Lung (tissue), 12 donors: ENCODE results near the gene LDLRAP1. TPM values are rescaled to one million over a fixed set of nuclear protein-coding genes. Genes with fewer than 3 reads are reported as not detected.

Source experiments
- ATAC-seq: fragments of 200-7000 bp; cut with Tn5 transposase; one replicate; pipeline ENCODE4 v1.9.1; 2020; ENCODE audit warnings: moderate number of reproducible peaks; ENCODE audit not compliant: insufficient read depth, low FRiP score
- DNase-seq, 3 donors: peaks; one replicate each; pipeline ENCODE4 v3.0.0-alpha.2; 2013 to 2017
- H3K27ac ChIP-seq, 2 donors: one replicate each; pipeline ENCODE4 v1.5.1; 2013; ENCODE audit warnings: mild to moderate bottlenecking in 2 of 2, moderate library complexity in 2 of 2, control low read depth in 1 of 2, inconsistent platforms in 1 of 2, low read depth in 1 of 2, low read length in 1 of 2
- H3K27me3 ChIP-seq, 3 donors: one replicate each; pipeline ENCODE4 v1.5.1; 2013; ENCODE audit warnings: low read length in 2 of 3; ENCODE audit not compliant: control insufficient read depth in 3 of 3, insufficient read depth in 3 of 3
- H3K36me3 ChIP-seq, 4 donors: one replicate each; pipeline ENCODE4 v1.5.1; 2013; ENCODE audit warnings: low read length in 4 of 4, mild to moderate bottlenecking in 1 of 4, moderate library complexity in 1 of 4; ENCODE audit not compliant: control insufficient read depth in 4 of 4, insufficient read depth in 4 of 4
- H3K4me1 ChIP-seq, 5 donors: one replicate each; pipeline ENCODE4 v1.5.1; 2013; ENCODE audit warnings: low read length in 5 of 5, mild to moderate bottlenecking in 2 of 5, moderate library complexity in 1 of 5; ENCODE audit not compliant: control insufficient read depth in 5 of 5, insufficient read depth in 5 of 5
- H3K4me3 ChIP-seq: one replicate; pipeline ENCODE4 v1.5.1; 2013; ENCODE audit warnings: mild to moderate bottlenecking, control low read depth, moderate library complexity
- H3K9ac ChIP-seq, 2 donors: one replicate each; pipeline ENCODE4 v1.5.1; 2013; ENCODE audit warnings: low read length in 2 of 2, control low read depth in 1 of 2; ENCODE audit not compliant: insufficient read depth in 1 of 2
- H3K9me3 ChIP-seq, 4 donors: one replicate each; pipeline ENCODE4 v1.5.1; 2013; ENCODE audit warnings: low read length in 3 of 4, mild to moderate bottlenecking in 1 of 4, moderate library complexity in 1 of 4; ENCODE audit not compliant: control insufficient read depth in 4 of 4, insufficient read depth in 3 of 4
- CTCF ChIP-seq: IDR thresholded peaks from 2 replicates; pipeline ENCODE4 v1.5.1; 2012; ENCODE audit warnings: mild to moderate bottlenecking; ENCODE audit errors: control extremely low read depth, extremely low read depth
- WGBS, 2 donors: extraction: QIAGEN DNeasy Blood & Tissue Kit; methylation state at CpG; one replicate each; pipeline ENCODE4 v1.1.7; 2013; 5-methylcytosine and 5-hydroxymethylcytosine counted together
- polyA plus RNA-seq, 2 donors: library from polyadenylated mRNA; stranded (reverse); fragments of 200-250 nt; gene quantifications; one replicate each; pipeline ENCODE4 v1.2.1, GENCODE V29; 2013
- total RNA-seq, 2 donors: library from RNA; depleted of rRNA in 1 of 2; stranded (reverse); fragments of >200 nt in 1 of 2; gene quantifications; one replicate each; pipeline ENCODE4 v1.2.1, GENCODE V29; 2014 to 2021
- donor health status: control.
- donor health status: control.
- donor health status: Bipolar disorder and iron deficiency.
- donor health status: healthy.
- donor health status: DM: yes; HTN: yes; CAD: no.

The LDLRAP1 gene
- total and polyA plus RNA-seq, 4 donors: 15.2 to 23.4 (median 18.3) TPM

GRCh38 chr1:25522031-25522655 is 21.3 kb upstream of the LDLRAP1 start:
- no peaks in the 10 kb centered on the region for H3K27me3 ChIP-seq
- ATAC-seq: no peak
- peak in 1 of 3 donors; percentile 26 for DNase-seq

GRCh38 chr1:25523542-25523941 is 19.9 kb upstream of the LDLRAP1 start:
- no peak for ATAC-seq
- H3K4me3 ChIP-seq: no peak overlapping the region
- no peaks in the 10 kb centered on the region for H3K36me3 ChIP-seq
- WGBS, 2 donors: 72 to 91% methylated on average over 10 of the region's 10 CpGs
- H3K4me1 ChIP-seq: no peaks in the 10 kb centered on the region
- peak in 1 of 3 donors; percentile 32 for DNase-seq
- no peak overlapping the region for H3K27ac ChIP-seq
- H3K9me3 ChIP-seq: peaks cover 0 to 7% (median 1%) of the 10 kb centered on the region in 4 donors
- TF ChIP-seq CTCF: no peak
- H3K27me3 ChIP-seq: no peaks in the 10 kb centered on the region
- H3K9ac ChIP-seq: no peak overlapping the region

More at GRCh38 chr1:25522031-25522655, 21.3 kb upstream of the LDLRAP1 start:
- WGBS, 2 donors: 75 to 90% methylated on average over 5 of the region's 5 CpGs
- Histone ChIP-seq H3K4me1 (no peaks in the 10 kb centered on the region), H3K36me3 (no peaks in the 10 kb centered on the region), H3K4me3 (no peak overlapping the region), H3K9ac (no peak overlapping the region), H3K27ac (no peak overlapping the region), H3K9me3 (peaks cover 0 to 7% (median 1%) of the 10 kb centered on the region in 4 donors)
- TF ChIP-seq CTCF: no peak

- no peak for TF ChIP-seq CTCF
Observed at GRCh38 chr1:25524568-25525360, 18.6 kb upstream of the LDLRAP1 start.

More at GRCh38 chr1:25524568-25525360, 18.6 kb upstream of the LDLRAP1 start:
- H3K27ac ChIP-seq: no peak overlapping the region
- DNase-seq: no peak
- 79 to 84% methylated on average over 15 of the region's 15 CpGs for WGBS, 2 donors
- H3K4me1 ChIP-seq: no peaks in the 10 kb centered on the region
- no peak overlapping the region for H3K4me3 ChIP-seq
- peaks cover 0 to 7% (median 1%) of the 10 kb centered on the region in 4 donors for H3K9me3 ChIP-seq
- H3K9ac ChIP-seq: no peak overlapping the region
- no peaks in the 10 kb centered on the region for H3K27me3 ChIP-seq
- ATAC-seq: no peak
- no peaks in the 10 kb centered on the region for H3K36me3 ChIP-seq
